HG02678 (cell line): ENCODE data around the gene NEIL3.

Experiments
- ATAC-seq: cut with Tn5 transposase; IDR thresholded peaks from one replicate; pipeline ENCODE4 v1.9.1; 2021; ENCODE audit warnings: mild to moderate bottlenecking, moderate library complexity; ENCODE audit not compliant: unreplicated experiment

NEIL3 gene

DNA sequence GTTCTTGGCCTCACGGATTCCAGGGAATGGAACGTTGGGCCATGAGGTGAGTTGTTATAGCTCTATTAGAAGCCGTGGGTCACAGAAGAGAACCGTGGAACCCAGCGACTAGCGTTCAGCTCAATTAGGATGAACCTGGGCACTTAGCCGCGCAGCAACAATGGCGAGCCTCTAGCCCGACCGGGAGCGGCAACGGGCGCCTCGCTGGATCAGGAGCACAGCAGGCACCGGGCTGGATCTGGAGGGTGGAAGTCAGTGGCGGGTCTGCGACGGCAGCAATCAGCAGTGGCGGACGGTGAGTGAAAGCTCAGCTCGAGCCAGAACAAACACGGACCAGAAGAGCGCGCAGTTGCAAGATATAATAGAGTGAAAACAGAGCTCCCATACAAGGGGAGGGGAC lies 98.3 kb downstream of the NEIL3 start:
- ATAC-seq: no peak

DNA sequence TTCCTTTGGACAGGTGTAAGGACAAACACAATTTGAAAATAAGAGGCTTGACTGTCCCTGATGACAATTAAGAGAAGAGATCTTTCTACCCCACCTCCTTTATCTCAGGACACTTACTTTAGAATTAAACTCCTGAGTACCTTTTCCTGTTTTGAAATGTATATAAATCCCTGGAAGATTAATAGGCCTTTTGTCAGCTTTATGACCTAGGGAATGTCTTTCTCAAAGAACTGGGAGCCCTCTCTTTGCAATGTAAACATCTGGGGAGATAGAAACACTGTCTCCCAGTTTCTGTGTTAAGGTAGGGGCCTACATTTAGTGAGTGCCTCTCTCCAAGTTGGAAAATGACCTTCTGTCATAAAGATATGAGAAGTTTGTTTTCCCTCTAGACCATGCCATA lies 100.9 kb downstream of the NEIL3 start:
- no peak for ATAC-seq

DNA sequence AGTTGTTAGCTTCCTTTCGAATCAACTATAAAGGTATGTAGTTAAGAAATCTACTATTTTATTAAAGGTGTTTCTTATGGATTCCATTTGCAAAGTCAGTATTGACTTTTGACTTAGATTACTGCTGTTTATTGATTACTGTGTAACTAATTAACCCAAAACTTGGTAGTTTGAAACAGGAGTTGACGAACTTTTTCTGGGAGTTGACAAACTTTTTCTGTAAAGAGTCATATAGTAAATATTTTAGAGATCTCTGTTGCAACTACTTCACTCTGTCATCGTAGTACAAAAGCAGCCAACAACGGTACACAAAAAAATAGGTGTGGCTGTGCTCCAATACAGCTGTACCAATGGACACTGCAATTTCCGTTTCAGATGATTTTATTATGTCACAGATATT lies 102.3 kb downstream of the NEIL3 start:
- no peak for ATAC-seq
